Parathyroid adenoma (tissue), 2 donors: ENCODE measurements around the gene RAPGEF6.

Source experiments
- H2AFZ ChIP-seq: fragments of 300-600 bp; sonication (generic); one replicate; pipeline ENCODE4 v1.7.0; 2017; ENCODE audit warnings: antibody characterized with exemption, mild to moderate bottlenecking
- H3K27ac ChIP-seq: fragments of 300-600 bp; sonication (generic); one replicate; pipeline ENCODE4 v1.7.0; 2017
- H3K27me3 ChIP-seq: fragments of 300-600 bp; sonication (generic); one replicate; pipeline ENCODE4 v1.7.0; 2017; ENCODE audit warnings: low read length; ENCODE audit not compliant: control insufficient read depth, insufficient read depth
- H3K36me3 ChIP-seq: fragments of 300-600 bp; sonication (generic); one replicate; pipeline ENCODE4 v1.7.0; 2017; ENCODE audit warnings: low read length; ENCODE audit not compliant: control insufficient read depth, insufficient read depth
- H3K4me1 ChIP-seq: fragments of 300-600 bp; sonication (generic); one replicate; pipeline ENCODE4 v1.7.0; 2017; ENCODE audit warnings: control low read depth
- H3K4me2 ChIP-seq: fragments of 300-600 bp; sonication (generic); one replicate; pipeline ENCODE4 v1.7.0; 2017; ENCODE audit warnings: low read length
- H3K4me3 ChIP-seq: fragments of 300-600 bp; sonication (generic); one replicate; pipeline ENCODE4 v1.7.0; 2017; ENCODE audit warnings: low read depth, low read length
- H3K79me2 ChIP-seq: fragments of 300-600 bp; sonication (generic); one replicate; pipeline ENCODE4 v1.7.0; 2017; ENCODE audit warnings: control low read depth
- H3K9ac ChIP-seq: fragments of 300-600 bp; sonication (generic); one replicate; pipeline ENCODE4 v1.7.0; 2017; ENCODE audit warnings: mild to moderate bottlenecking
- H3K9me3 ChIP-seq: fragments of 300-600 bp; sonication (generic); one replicate; pipeline ENCODE4 v1.7.0; 2017; ENCODE audit warnings: low read length; ENCODE audit not compliant: control insufficient read depth
- CTCF ChIP-seq: fragments of 300-600 bp; sonication (generic); IDR thresholded peaks from one replicate; pipeline ENCODE4 v1.7.0; 2017; ENCODE audit warnings: antibody characterized with exemption, mild to moderate bottlenecking
- donor health status: primary hyperparathyroidism.

RAPGEF6 gene

GRCh38 chr5:131521252-131521651 lies 113.8 kb downstream of the RAPGEF6 start:
- H3K4me3 ChIP-seq, result no peak overlapping the region
- no peak overlapping the region for H2AFZ ChIP-seq
- H3K36me3 ChIP-seq, result no peaks in the 10 kb centered on the region
- H3K27me3 ChIP-seq, result no peaks in the 10 kb centered on the region
- H3K9ac ChIP-seq, result no peak overlapping the region
- no peak overlapping the region for H3K4me2 ChIP-seq
- H3K4me1 ChIP-seq, result no peaks in the 10 kb centered on the region
- no peak for TF ChIP-seq CTCF
- no peaks in the 10 kb centered on the region for H3K79me2 ChIP-seq
- H3K27ac ChIP-seq, result no peak overlapping the region
- H3K9me3 ChIP-seq, result no peaks in the 10 kb centered on the region

- Histone ChIP-seq H3K4me1 (peaks cover 3% of the 10 kb centered on the region), H3K36me3 (no peaks in the 10 kb centered on the region), H3K9me3 (no peaks in the 10 kb centered on the region), H2AFZ (no peak overlapping the region), H3K79me2 (no peaks in the 10 kb centered on the region), H3K4me2 (no peak overlapping the region), H3K27me3 (no peaks in the 10 kb centered on the region), H3K4me3 (no peak overlapping the region), H3K27ac (no peak overlapping the region), H3K9ac (no peak overlapping the region)
- TF ChIP-seq CTCF, result no peak
Measured at GRCh38 chr5:131515348-131515747, 119.7 kb downstream of the RAPGEF6 start.

- Histone ChIP-seq H3K79me2 (no peaks in the 10 kb centered on the region), H2AFZ (no peak overlapping the region), H3K36me3 (no peaks in the 10 kb centered on the region), H3K4me2 (peak overlapping the region; percentile 15), H3K9ac (no peak overlapping the region), H3K27ac (peak overlapping the region; percentile 20), H3K4me1 (peaks cover 3% of the 10 kb centered on the region), H3K27me3 (no peaks in the 10 kb centered on the region), H3K9me3 (no peaks in the 10 kb centered on the region), H3K4me3 (no peak overlapping the region)
- TF ChIP-seq CTCF, result no peak
Measured at GRCh38 chr5:131514316-131515283, 120.4 kb downstream of the RAPGEF6 start.

- Histone ChIP-seq H3K27ac (no peak overlapping the region), H3K4me1 (peaks cover 3% of the 10 kb centered on the region), H3K9ac (no peak overlapping the region), H3K36me3 (no peaks in the 10 kb centered on the region), H2AFZ (no peak overlapping the region), H3K9me3 (no peaks in the 10 kb centered on the region), H3K27me3 (no peaks in the 10 kb centered on the region), H3K79me2 (no peaks in the 10 kb centered on the region), H3K4me2 (no peak overlapping the region), H3K4me3 (no peak overlapping the region)
- TF ChIP-seq CTCF, result no peak
Measured at GRCh38 chr5:131513780-131514179, 121.2 kb downstream of the RAPGEF6 start.
